ENCODE data around the gene DLX6. TPM values are rescaled to one million over a fixed set of nuclear protein-coding genes. Genes with fewer than 3 reads are reported as not detected.

Gene DLX6
- total and polyA plus RNA-seq, 4 donors, result 0.17 TPM; not detected in 3

DNA sequence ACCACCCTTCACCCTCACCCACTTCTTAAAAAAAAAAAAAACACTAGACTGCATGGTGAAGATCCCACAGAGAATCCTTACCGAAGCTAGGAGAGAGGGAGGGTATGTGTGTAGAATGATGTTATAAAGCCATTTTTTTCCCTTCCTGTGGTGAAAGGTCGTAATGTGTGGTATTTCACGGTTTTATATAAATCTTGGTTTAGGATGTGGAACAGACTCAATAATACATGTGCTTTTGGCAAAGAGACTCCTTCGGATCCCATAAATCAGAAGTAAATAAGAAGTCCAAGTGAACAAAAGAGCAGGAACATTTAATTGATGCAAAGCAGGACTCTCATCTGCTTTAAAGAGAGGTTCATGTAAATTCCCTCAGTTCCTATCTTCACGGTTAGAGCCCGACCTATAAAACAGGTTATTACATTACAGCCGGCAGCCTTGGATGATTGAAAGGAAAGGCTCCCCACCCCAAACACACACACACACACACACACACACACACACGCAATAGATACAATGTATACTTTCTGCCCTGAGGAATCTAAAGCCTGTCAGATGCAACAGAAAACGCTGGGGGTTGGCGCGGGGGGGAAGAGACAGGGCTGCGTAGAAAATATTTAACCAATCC, 10.5 kb downstream of the DLX6 start:
- Histone ChIP-seq H3K27ac (ENCODE audit: low read depth, low read length) (no peak overlapping the region), H3K36me3 (ENCODE audit: control insufficient read depth, insufficient read depth, low read length) (no peaks in the 10 kb centered on the region), H3K9me3 (ENCODE audit: control insufficient read depth, insufficient read depth, low read length) (no peaks in the 10 kb centered on the region), H3K27me3 (ENCODE audit: control insufficient read depth, insufficient read depth, low read length) (peaks cover 100% of the 10 kb centered on the region), H3K4me3 (ENCODE audit: low read depth, low read length) (no peak overlapping the region), H3K4me1 (ENCODE audit: control insufficient read depth, insufficient read depth, low read length) (peaks cover 31% of the 10 kb centered on the region)
- WGBS (ENCODE audit: insufficient coverage), result 0% methylated on average over 2 of the region's 12 CpGs
- DNase-seq (ENCODE audit: low read depth in 4 of 6, low spot score in 6 of 6), result peak in 2 of 6 donors; percentile 39 to 43

DNA sequence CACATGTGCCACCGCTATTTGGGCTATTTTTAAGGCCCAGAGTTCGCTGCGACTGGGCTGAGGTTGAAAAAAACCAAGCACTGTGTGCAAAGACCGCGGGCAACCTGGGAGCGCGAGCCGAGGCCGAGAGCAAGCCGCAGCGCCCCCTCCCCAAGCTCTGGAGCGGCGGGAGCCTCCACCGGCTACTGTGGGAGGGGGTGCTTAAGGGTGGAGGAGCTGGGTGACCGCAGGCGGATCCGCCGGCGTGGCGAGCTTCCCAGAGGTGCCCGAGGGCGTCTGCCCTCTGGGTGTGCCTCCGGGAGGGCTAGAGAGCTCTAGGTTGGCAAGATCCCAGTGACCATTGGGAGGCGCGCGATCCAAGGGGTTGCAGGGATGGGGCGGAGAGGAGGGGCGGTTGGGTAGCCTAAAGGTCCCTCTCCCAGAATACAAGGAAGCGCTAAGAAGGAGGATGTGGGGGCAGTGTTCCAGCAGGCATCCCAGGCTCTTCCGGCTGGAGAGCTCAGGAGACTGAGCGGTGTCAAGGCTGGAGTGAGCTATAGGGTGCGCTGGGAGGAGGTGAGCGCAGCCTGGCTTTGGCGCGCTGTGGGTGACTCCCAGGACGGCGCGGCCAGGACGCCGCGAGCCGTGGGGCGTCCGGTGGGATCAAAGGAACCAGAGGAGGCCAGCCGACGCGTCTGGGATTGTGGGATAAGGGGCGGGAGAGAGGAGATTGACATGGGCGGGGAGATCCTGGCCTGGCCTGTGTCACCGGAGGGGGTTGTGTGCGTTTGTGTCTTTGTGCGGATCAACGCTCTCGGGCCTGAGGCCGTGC, 11.2 kb downstream of the DLX6 start:
- no peaks in the 10 kb centered on the region for H3K36me3 ChIP-seq (ENCODE audit: control insufficient read depth, insufficient read depth, low read length)
- H3K9me3 ChIP-seq (ENCODE audit: control insufficient read depth, insufficient read depth, low read length), result no peaks in the 10 kb centered on the region
- DNase-seq (ENCODE audit: low read depth in 4 of 6, low spot score in 6 of 6), result peak in 2 of 6 donors; percentile 7 to 52
- 0% methylated on average over 53 of the region's 55 CpGs for WGBS (ENCODE audit: insufficient coverage)
- H3K4me1 ChIP-seq (ENCODE audit: control insufficient read depth, insufficient read depth, low read length), result peaks cover 39% of the 10 kb centered on the region
- no peak overlapping the region for H3K4me3 ChIP-seq (ENCODE audit: low read depth, low read length)
- H3K27me3 ChIP-seq (ENCODE audit: control insufficient read depth, insufficient read depth, low read length), result peaks cover 100% of the 10 kb centered on the region
- H3K27ac ChIP-seq (ENCODE audit: low read depth, low read length), result no peak overlapping the region

DNA sequence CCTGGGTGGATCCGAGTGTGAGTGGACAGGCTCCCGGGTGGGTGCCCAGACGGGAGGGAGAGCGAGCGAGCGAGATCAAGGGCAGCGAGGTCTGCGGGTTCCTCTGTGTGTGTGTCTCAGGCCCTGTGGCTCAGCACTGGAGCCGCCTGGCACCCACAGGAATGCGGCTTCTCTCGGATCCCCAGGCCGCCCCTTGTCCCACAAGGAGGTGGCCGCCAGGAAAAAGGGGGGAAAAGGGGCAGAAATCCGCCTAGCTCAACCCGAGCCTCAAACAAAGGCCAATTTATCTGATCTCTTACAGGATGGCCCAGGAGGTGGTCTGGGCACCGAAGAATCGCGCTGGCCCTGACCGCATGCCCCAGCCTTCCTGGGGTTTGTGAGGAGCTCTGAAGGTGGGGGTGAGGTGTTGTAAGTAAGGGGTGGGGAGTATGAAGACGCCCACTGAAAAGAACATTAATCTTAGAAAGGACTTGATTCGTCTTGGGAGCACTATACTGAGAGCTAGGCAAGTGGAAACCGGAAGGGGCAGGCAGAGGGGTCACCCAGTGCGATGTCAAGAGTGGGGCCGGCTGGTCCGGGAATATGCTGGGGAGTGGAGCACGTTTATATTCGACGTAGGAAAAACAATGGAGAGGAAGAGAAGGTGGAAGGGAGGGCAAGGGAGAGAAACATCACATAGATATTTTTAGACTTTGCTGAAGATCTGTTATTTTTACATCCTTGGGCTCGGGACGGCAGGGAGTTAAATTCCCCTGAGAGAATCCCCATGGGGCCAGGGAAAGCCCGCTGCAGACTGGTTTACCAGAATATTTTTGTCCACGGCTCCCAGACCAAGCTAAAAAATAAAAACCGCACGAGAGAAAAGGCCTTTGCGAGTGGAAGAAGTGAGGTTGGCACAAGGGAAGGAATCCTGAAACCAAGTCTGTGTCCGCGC, 12.1 kb downstream of the DLX6 start:
- WGBS (ENCODE audit: insufficient coverage), result 1% methylated on average over 33 of the region's 37 CpGs
- peak in 2 of 6 donors; percentile 17 to 31 for DNase-seq (ENCODE audit: low read depth in 4 of 6, low spot score in 6 of 6)
- Histone ChIP-seq H3K27ac (ENCODE audit: low read depth, low read length) (no peak overlapping the region), H3K27me3 (ENCODE audit: control insufficient read depth, insufficient read depth, low read length) (peaks cover 100% of the 10 kb centered on the region), H3K9me3 (ENCODE audit: control insufficient read depth, insufficient read depth, low read length) (no peaks in the 10 kb centered on the region), H3K36me3 (ENCODE audit: control insufficient read depth, insufficient read depth, low read length) (no peaks in the 10 kb centered on the region), H3K4me1 (ENCODE audit: control insufficient read depth, insufficient read depth, low read length) (peaks cover 45% of the 10 kb centered on the region), H3K4me3 (ENCODE audit: low read depth, low read length) (no peak overlapping the region)

DNA sequence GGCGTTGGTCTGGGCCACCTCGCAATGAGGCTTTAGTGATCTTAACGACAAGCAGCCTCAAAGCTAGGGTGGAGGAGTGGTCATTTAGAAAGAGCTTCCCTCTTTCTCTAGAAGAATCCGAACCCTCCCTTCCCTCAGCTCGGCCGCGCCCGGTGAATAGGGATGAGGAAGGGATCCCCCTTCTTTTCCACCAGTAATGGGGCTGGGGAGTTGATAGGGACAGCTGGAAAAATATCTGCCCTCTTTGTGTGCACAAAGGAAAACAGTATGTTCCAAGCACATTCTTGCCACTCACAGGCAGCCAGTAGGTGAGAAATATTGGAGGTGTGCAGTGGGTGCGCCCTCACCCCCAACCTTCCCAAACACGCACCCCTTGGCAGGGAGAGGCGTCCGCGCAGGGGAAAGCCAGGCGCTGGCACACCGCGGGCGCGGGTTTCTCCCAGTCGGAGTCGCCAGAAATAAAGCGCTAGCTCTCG, 12.8 kb downstream of the DLX6 start:
- peaks cover 48% of the 10 kb centered on the region for H3K4me1 ChIP-seq (ENCODE audit: control insufficient read depth, insufficient read depth, low read length)
- no peaks in the 10 kb centered on the region for H3K9me3 ChIP-seq (ENCODE audit: control insufficient read depth, insufficient read depth, low read length)
- H3K27ac ChIP-seq (ENCODE audit: low read depth, low read length), result no peak overlapping the region
- H3K4me3 ChIP-seq (ENCODE audit: low read depth, low read length), result no peak overlapping the region
- WGBS (ENCODE audit: insufficient coverage), result 3% methylated on average over 15 of the region's 22 CpGs
- DNase-seq (ENCODE audit: low read depth in 4 of 6, low spot score in 6 of 6), result peak in 2 of 6 donors; percentile 13 to 46
- peaks cover 100% of the 10 kb centered on the region for H3K27me3 ChIP-seq (ENCODE audit: control insufficient read depth, insufficient read depth, low read length)
- no peaks in the 10 kb centered on the region for H3K36me3 ChIP-seq (ENCODE audit: control insufficient read depth, insufficient read depth, low read length)

DNA sequence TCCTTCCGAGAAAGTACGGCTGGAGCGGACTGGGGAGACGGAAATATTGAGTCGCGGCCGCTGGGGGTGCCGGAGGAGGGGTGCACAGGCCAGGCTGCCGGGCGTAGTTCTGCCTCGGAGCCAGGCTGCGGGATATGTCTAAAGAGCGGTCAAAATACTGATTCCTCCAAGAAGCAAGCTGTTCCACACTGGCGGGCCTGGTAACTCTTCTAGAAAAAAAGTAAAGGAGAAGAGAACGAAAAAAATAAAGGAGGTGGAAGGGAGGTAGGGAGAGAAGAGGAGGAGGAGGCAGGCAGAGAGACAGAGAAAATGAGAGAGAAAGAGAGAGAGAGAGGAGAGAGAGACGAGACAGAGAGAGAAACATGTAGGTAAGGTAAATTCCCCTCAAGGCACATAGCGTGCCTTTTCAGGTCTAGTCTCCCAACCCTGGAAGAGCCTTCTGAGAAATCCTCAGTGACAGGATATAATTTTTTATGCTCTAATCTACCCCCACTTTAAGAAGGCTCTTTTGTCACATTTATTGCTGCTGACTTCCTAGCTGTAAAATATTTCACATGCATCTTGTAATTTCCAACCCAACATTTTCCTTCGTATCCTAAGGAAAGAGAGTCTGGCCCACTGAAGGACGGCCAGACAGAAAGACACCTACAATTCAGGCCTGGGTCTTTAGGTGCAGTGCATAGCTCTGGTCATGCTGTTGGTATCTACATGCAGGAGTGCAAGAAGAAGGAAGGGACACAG, 13.6 kb downstream of the DLX6 start:
- Histone ChIP-seq H3K27me3 (ENCODE audit: control insufficient read depth, insufficient read depth, low read length) (peaks cover 100% of the 10 kb centered on the region), H3K9me3 (ENCODE audit: control insufficient read depth, insufficient read depth, low read length) (no peaks in the 10 kb centered on the region), H3K27ac (ENCODE audit: low read depth, low read length) (no peak overlapping the region), H3K4me1 (ENCODE audit: control insufficient read depth, insufficient read depth, low read length) (peaks cover 54% of the 10 kb centered on the region), H3K4me3 (ENCODE audit: low read depth, low read length) (no peak overlapping the region), H3K36me3 (ENCODE audit: control insufficient read depth, insufficient read depth, low read length) (no peaks in the 10 kb centered on the region)
- WGBS (ENCODE audit: insufficient coverage), result 2% methylated on average over 15 of the region's 19 CpGs
- peak in 2 of 6 donors; percentile 37 to 42 for DNase-seq (ENCODE audit: low read depth in 4 of 6, low spot score in 6 of 6)

DNA sequence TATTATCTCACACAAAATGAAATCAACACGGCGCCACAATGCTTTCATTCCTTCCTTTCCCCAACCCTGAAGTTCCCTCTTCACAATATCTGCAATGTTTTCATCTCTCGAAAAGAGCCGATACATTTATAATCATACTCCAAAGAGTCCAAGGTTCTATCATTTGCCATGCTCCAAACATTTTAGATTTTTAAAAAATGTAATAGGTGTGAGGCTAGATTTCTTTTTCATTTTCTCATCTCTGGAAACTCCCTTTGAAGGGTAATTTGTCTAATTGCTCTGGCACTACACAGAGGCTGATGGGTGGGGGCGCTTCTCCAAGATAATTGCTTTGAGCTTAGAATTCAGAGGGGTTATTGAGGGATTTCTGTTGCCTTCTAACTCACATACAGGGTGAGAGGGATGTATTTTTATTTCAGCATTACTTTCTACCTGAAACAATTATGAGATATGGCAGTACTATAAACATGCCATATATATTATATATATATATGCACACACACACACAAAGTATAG, 14.4 kb downstream of the DLX6 start:
- Histone ChIP-seq H3K4me1 (ENCODE audit: control insufficient read depth, insufficient read depth, low read length) (peaks cover 62% of the 10 kb centered on the region), H3K4me3 (ENCODE audit: low read depth, low read length) (no peak overlapping the region), H3K27me3 (ENCODE audit: control insufficient read depth, insufficient read depth, low read length) (peaks cover 100% of the 10 kb centered on the region), H3K27ac (ENCODE audit: low read depth, low read length) (no peak overlapping the region), H3K36me3 (ENCODE audit: control insufficient read depth, insufficient read depth, low read length) (no peaks in the 10 kb centered on the region), H3K9me3 (ENCODE audit: control insufficient read depth, insufficient read depth, low read length) (no peaks in the 10 kb centered on the region)
- DNase-seq (ENCODE audit: low read depth in 4 of 6, low spot score in 6 of 6), result peak in 2 of 6 donors; percentile 3 to 38
- 0% methylated on average over 2 of the region's 5 CpGs for WGBS (ENCODE audit: insufficient coverage)

DNA sequence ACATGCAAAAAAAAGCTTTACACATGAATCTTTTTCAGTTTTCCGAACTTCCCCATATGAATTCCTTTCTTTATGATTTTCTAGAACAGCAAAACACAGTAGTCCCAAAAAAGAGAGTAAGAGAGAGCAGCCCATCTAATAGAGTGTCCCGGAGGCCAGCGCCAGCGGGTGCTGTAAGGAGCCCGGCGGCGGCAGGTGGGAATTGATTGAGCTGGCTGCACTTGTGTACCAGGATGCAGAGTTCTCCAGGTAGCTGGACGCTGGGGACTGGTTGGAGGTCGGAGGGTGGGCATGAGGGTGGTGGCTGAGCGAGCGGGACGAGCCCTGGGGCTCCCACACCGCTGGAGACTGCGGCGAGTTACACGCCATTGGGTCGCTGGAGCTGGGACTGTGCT, 15.2 kb downstream of the DLX6 start:
- Histone ChIP-seq H3K27me3 (ENCODE audit: control insufficient read depth, insufficient read depth, low read length) (peaks cover 100% of the 10 kb centered on the region), H3K4me1 (ENCODE audit: control insufficient read depth, insufficient read depth, low read length) (peaks cover 65% of the 10 kb centered on the region), H3K27ac (ENCODE audit: low read depth, low read length) (no peak overlapping the region), H3K4me3 (ENCODE audit: low read depth, low read length) (no peak overlapping the region), H3K9me3 (ENCODE audit: control insufficient read depth, insufficient read depth, low read length) (no peaks in the 10 kb centered on the region), H3K36me3 (ENCODE audit: control insufficient read depth, insufficient read depth, low read length) (no peaks in the 10 kb centered on the region)
- peak in 2 of 6 donors; percentile 12 to 22 for DNase-seq (ENCODE audit: low read depth in 4 of 6, low spot score in 6 of 6)
- WGBS (ENCODE audit: insufficient coverage), result 1% methylated on average over 16 of the region's 17 CpGs

DNA sequence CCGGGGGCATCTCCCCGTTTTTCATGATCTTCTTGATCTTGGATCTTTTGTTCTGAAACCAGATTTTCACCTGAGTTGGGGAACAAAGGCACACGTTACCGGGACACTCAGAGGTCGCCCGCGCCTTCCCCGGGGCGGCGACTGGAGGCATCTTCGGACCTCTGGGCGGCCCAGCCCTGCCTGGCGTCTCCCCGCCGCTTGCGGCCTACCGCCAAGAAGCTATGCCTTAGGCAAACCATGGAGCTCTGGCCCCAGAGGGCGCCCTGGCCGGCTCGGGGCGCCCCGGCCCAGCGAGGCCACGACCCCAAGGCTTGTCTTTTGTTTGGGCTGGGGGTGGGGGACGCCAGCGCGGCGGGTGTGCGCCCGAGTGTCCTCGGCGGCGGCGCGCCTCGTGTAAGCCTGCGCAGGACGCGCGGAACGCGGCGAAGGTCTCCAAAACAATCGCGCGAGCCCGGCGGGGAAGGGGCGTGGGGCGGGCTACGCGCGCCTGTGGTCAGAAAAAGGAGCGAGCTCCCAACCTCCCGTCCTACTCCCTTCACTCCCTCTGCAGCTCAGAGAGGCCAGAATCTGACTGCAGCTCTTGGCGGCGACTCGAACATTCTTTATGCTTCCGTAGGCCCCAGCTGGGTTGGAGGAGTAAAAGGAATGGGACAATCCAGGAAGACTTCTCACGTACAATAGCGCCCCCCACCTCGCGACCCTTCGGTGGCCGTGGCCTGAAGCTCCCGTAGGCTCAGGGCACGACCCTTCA, 15.8 kb downstream of the DLX6 start:
- no peaks in the 10 kb centered on the region for H3K9me3 ChIP-seq (ENCODE audit: control insufficient read depth, insufficient read depth, low read length)
- peak in 2 of 6 donors; percentile 10 to 47 for DNase-seq (ENCODE audit: low read depth in 4 of 6, low spot score in 6 of 6)
- H3K36me3 ChIP-seq (ENCODE audit: control insufficient read depth, insufficient read depth, low read length), result no peaks in the 10 kb centered on the region
- H3K27me3 ChIP-seq (ENCODE audit: control insufficient read depth, insufficient read depth, low read length), result peaks cover 100% of the 10 kb centered on the region
- peaks cover 66% of the 10 kb centered on the region for H3K4me1 ChIP-seq (ENCODE audit: control insufficient read depth, insufficient read depth, low read length)
- WGBS (ENCODE audit: insufficient coverage), result 2% methylated on average over 66 of the region's 67 CpGs
- no peak overlapping the region for H3K27ac ChIP-seq (ENCODE audit: low read depth, low read length)
- no peak overlapping the region for H3K4me3 ChIP-seq (ENCODE audit: low read depth, low read length)
